ENCODE data around the gene AHSG.

The AHSG gene

DNA sequence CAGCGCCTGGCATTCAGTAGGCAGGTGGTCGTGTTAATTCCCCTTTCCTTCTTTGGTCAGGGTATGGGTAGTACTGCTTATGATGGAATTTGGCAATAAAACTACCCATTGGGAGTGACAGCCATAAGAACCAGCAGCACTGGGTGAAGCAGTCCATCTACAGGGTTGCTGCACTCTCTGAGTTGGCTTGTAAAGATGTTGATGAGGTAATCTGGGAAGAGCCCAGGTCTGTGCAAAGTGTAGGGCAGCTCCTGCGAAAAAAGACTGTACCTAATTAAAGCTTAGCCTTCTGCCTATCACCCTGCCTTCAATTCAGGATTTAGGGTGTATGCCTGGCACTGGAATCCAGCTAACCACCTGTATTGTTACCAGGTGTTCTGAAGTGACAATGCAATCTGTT is 22.7 kb downstream of the AHSG start:
- no peak for DNase-seq (ENCODE audit: low read depth)
- H3K4me3 ChIP-seq (ENCODE audit: low read depth, low read length) = no peak overlapping the region

DNA sequence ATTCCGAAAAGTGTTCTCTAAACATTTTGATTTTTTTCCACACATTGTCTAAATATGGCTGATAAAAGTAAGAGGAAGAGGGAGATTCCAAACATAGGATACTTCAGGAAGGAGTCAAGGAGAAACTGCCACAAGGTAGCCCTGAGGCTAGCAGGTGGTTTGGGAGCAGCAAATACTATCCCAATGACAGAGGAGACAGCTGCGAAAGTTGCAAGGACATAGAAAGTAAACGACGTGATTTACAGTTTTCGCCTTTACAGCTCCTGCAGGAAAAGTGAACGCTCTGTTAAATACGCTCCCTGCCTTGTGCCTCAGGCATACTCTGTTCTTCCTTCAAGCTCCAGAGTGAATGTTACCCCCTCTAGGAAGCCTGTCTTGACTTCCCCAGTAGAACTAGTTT is 23.7 kb downstream of the AHSG start:
- DNase-seq (ENCODE audit: low read depth) = no peak
- no peak overlapping the region for H3K4me3 ChIP-seq (ENCODE audit: low read depth, low read length)

DNA sequence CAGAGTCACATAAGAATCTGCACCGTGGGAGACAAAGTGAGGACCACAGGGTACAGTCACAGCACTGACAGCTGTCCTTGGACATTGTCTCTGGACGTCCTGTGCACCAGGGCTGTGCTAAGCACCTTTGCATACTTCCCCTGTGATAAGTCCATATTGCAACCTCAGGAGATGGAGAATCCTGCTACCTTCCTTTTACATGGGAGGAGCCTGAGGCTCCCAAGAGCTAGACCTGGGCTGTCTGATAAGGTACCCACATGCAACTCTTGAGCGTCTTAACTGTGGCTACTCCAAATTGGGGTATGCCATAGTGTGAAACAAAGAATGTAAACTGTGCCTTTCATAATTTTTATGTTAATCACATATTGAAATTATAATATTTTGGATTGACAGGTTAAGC is 24.8 kb downstream of the AHSG start:
- no peak for DNase-seq (ENCODE audit: low read depth)
- H3K4me3 ChIP-seq (ENCODE audit: low read depth, low read length) = no peak overlapping the region

DNA sequence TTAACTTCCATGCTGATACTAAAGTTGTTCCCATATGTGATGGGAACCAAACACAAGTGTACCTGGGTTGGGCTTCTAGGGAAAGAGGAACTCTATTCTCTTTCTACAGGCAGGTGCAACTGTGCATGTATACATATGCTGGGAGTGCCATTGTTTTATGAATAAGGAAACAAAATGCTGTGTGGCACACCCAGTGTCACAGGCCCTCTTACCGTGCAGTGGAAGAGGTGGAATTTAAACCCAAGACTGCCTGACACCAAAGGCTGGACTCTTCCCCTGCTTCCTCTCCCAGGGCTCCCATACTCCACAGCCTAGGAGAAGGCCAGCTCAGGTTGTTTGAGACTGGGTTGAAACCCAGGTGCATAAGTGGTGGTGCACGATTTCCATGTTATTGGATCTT is 25.4 kb downstream of the AHSG start:
- no peak overlapping the region for H3K4me3 ChIP-seq (ENCODE audit: low read depth, low read length)
- DNase-seq (ENCODE audit: low read depth) = no peak

DNA sequence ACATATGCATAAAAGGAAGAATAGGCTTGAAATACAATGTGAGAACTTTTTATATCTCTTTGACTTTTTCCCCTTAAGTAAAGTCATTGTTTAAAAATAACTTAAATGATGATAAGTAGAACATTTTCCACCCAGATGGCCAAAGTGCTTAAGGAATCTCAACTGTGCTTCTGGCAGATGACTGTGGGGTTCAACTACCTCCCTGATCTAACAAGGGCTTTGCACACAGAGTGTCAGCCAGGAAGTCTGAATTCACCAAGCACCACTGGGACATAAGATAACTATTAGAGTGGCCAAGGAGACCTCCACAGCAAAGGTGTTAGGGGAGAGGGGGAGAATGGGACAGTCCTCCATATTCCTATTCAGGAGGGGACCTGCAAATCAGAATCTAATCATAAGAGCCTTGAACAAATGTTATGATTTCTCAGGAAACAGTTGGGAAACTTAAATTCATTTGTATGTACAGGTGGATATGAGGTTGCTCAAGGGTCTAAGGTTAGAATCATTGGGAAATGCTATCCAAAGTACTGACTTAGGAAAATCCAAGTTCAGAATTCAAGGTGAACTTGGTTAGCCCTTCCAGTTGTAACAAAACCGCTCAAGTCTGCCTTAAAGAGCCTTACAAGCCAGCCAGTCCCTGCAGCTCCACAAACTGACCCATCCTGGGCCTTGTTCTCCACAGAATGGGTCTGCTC is 27.1 kb downstream of the AHSG start, which contains the start of gene FETUB:
Gene FETUB, plus strand, starts transcription at position 622 of the 695 bp plus-strand sequence. Its CDS starts 62 bp downstream, at position 684.
- DNase-seq (ENCODE audit: low read depth) = no peak
- H3K4me3 ChIP-seq (ENCODE audit: low read depth, low read length) = no peak within 1 kb of the TSS

DNA sequence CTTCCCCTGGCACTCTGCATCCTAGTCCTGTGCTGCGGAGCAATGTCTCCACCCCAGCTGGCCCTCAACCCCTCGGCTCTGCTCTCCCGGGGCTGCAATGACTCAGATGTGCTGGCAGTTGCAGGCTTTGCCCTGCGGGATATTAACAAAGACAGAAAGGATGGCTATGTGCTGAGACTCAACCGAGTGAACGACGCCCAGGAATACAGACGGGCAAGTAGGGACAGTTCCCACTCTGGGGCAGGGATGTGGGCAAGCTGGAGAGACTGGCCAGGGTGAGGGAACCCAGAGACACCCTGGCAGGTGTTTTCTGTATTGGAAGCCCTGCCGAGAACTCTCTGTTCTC is 27.6 kb downstream of the AHSG start:
- no peak overlapping the region for H3K4me3 ChIP-seq (ENCODE audit: low read depth, low read length)
- no peak for DNase-seq (ENCODE audit: low read depth)

DNA sequence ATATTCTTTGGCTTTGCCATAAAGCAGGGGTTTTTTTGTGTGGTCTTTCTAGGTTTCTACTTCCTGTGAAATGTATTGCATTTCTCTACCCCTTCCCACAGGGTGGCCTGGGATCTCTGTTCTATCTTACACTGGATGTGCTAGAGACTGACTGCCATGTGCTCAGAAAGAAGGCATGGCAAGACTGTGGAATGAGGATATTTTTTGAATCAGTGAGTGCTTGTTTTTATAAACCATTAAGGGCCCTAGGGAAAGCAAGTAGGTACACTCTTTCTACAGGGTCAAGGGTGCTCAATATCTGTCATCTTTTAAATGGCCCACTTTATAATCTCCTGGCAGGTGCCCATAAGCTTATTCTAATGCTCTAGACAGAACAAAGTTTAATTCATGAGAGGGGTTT is 28.1 kb downstream of the AHSG start:
- no peak for DNase-seq (ENCODE audit: low read depth)
- no peak overlapping the region for H3K4me3 ChIP-seq (ENCODE audit: low read depth, low read length)

DNA sequence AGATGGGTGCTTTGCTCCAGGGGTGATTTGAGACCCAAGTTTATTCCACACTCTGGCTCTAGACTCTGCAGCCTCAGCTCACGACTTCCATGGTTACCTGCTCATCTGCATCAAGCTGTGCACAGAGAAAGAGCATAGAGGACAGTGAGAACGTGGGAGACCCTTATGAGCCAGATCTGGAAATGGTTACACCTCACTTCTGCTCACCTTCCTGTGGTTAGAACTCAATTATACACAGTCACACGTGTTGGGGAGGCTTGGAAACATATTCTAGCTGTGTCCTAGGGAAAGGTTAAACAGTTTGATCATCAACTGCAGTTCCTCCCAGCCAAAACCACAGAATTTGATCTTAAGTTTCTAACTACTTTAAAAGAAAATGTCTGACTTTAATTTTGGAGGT is 29.2 kb downstream of the AHSG start:
- no peak overlapping the region for H3K4me3 ChIP-seq (ENCODE audit: low read depth, low read length)
- no peak for DNase-seq (ENCODE audit: low read depth)

DNA sequence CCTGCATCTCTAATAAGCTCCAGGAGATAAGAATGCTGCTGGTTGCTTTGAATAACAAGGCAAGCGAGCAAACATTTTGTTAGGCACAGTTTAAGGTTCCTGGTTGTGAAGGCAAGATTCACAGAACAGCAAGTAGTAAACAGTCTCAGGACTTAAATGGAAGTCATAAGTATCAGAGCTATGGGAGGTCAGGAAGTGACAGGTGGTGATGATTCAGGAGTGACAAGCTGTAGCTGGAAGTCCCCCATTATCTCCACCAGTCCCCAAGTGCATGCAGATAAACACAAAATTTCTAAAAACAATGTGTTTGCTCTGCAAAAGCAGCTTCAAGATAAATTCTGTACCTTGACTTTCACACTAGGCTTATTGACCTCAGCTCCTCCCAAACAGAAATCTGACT is 30.6 kb downstream of the AHSG start:
- H3K4me3 ChIP-seq (ENCODE audit: low read depth, low read length) = no peak overlapping the region
- no peak for DNase-seq (ENCODE audit: low read depth)

DNA sequence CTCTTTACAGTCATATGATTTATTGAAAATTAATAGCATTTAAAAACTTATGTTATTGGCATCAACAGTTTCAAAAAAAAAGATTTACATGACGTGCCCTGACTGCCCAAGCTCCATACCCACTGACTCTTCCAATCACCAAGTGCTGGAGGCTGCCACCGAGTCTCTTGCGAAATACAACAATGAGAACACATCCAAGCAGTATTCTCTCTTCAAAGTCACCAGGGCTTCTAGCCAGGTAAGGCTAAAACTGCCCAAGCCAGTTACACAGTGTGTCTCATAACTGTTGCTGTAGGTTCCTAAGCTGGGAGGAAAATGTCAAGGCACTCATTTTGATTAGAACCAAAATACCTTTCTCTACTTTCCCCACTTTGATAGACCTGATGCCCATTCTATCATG is 31.8 kb downstream of the AHSG start:
- H3K4me3 ChIP-seq (ENCODE audit: low read depth, low read length) = no peak overlapping the region
- no peak for DNase-seq (ENCODE audit: low read depth)

DNA sequence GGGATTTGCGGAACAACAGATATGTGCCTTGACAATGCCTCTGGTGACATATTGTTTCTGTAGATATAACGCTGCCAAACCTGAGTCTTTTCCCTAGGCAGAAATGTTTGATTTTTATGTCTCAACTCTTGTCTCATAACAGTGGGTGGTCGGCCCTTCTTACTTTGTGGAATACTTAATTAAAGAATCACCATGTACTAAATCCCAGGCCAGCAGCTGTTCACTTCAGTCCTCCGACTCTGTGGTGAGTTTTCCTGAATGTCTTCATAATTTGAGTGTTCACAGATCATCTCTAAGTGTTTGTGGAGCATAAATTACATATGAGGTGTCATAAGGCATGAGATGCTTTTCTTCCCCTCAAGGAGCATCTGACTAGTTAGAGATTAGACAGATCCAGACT is 33.2 kb downstream of the AHSG start:
- DNase-seq (ENCODE audit: low read depth) = no peak
- no peak overlapping the region for H3K4me3 ChIP-seq (ENCODE audit: low read depth, low read length)

DNA sequence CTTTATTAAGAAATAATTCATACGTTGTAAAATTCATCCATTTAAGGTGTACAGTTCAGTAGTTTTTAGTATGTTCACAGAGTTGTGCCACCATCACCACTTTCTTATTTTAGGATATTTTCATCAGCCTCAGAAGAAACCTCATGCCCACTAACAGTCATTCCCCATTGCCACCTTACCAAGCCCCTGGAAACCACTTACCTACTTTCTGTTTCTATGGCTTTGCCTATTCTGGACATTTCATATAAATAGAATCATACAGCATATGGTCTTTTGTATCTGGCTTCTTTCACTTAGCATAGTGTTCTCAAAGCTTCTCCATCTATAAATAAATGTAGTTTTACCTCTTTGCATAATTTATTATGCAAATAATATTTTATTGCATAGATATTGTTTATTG is 34.0 kb downstream of the AHSG start:
- no peak for DNase-seq (ENCODE audit: low read depth)
- no peak overlapping the region for H3K4me3 ChIP-seq (ENCODE audit: low read depth, low read length)

DNA sequence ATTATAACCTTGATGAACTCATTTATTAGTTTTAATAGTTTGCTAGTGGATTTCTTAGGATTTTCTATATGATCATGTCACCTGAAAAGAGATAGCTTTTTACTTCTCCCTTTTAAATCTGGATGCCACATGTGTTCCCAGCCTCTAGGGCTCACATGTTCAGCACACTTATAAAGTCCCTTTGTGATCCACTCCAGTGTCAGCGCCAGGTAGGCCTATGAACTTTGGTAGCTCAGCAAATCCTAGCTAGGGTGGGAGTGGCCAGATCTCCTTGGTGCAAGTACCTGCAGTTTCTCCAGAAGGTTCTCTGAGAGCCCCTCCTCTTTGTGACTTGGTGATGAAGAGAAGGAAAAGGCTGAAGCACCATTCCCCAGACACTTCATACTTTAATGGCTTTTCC is 36.0 kb downstream of the AHSG start:
- no peak overlapping the region for H3K4me3 ChIP-seq (ENCODE audit: low read depth, low read length)
- DNase-seq (ENCODE audit: low read depth) = no peak

DNA sequence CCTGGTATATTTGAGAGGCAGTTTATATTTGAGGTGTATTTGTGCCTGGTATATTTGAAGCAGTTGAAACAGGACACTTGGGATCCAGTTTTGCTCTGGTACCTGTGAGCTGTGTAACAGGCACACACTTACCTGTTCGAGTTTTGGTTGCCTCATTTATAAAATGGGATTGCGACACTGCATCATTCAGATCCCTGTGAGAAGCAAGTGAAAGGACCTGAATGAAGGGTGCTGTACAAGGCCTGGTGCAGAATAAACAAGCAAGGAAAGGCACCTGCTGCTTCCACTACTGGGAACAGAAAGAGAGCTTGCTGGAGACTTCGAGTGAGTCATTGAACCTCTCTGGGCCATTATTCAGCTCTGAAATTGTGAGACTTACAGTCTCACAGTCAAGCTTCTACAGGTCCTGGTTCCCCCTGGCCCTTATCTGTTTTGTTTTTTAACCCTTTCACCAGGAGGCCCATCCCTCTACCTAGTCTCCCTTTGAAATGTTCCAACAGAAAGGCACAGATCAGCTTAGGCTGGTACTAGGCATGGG is 38.9 kb downstream of the AHSG start:
- no peak overlapping the region for H3K4me3 ChIP-seq (ENCODE audit: low read depth, low read length)
- DNase-seq (ENCODE audit: low read depth) = no peak

DNA sequence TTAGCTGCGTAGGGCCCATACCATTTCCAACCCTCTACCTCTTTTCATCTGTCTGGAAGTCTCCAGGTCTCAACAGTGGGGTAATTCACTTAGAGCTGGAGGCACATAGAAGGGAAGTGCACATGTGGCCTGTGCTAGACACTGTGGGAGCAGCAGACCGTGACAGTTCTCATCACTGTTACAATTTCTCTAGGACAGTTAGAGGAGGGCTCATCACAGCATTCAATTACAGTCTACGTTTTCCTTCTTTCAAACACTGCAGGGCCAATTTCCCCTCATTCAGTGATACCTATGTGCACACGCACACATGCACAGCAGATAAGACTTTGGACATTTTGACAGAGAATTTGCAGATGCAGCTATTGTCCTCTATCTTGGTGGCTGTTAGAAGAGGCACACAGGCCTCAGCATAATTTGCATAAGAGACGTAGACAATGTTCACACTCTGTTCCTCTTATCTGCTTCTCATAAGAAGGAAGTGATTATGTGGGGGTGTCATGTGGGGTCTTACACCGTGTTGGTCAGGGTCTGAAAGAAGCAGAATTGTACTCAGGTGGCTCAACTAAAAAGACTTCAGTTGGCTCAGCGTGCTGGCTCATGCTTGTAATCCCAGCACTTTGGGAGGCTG is 40.3 kb downstream of the AHSG start:
- H3K4me3 ChIP-seq (ENCODE audit: low read depth, low read length) = no peak overlapping the region
- no peak for DNase-seq (ENCODE audit: low read depth)

DNA sequence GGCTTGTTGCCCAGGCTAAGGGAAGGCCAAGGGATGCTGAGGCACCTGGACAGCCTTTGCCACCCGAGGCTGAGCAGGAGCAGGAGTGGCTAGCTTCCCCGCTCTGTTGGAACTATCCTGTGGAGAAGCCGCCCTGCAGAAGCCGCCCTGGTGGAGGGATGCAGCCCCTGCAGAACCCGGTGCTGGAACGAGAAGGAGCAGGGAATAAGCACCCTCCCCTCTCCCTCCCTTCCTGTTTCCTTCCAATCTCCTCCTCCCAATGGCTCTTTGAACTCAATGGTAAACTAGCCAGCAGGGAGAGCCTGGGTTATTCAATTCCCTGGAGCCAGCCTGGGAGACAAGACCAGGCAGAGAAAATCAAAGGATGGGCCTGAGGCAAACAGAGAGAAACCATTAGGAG is 41.1 kb downstream of the AHSG start:
- H3K4me3 ChIP-seq (ENCODE audit: low read depth, low read length) = no peak overlapping the region
- DNase-seq (ENCODE audit: low read depth) = no peak

DNA sequence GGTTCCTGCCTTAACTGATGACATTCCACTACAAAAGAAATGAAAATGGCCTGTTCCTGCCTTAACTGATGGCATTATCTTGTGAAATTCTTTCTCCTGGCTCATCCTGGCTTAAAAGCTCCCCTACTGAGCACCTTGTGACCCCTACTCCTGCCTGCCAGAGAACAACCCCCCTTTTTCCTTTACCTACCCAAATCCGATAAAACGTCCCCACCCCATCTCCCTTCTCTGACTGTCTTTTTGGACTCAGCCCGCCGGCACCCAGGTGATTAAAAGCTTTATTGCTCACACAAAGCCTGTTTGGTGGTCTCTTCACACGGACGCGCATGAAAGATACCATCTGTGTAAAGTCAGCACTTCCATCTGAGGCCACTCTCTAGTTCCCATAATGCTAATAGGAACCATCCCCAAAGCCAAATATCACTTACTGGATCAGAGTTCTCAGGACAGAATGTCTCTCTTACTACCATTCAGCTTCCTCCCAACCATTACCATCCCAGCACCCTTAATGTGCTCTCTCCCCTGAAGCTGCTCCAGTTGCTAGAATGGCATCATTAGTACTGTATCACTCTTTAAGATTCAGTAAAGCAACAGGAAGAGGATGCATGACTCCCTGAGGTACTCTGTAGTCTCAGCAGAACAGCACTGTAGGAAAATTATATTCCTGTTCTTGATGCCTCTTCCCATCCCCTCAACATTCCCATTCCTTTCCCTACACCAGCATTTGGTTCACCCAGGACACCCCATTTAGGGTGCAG is 50.7 kb downstream of the AHSG start:
- H3K4me3 ChIP-seq (ENCODE audit: low read depth, low read length) = no peak overlapping the region
- no peak for DNase-seq (ENCODE audit: low read depth)

DNA sequence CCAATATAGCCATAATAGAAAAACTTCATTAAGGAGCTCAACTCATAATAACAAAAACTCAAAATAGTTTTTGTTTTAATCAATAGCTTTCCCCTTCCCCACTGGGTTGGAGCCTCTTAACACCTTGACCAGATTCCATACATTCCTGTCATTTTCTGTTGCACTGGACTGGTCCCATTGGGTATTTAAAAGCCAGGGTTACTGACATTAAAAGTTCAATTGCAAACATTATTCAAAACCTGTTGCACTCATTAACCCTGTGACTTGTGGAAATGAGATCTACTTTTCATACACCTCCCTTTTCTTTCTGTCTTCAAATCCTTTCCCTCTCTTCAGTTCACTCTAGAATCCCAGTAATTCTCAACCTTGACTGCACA is 51.2 kb downstream of the AHSG start:
- H3K4me3 ChIP-seq (ENCODE audit: low read depth, low read length) = no peak overlapping the region
- DNase-seq (ENCODE audit: low read depth) = no peak

DNA sequence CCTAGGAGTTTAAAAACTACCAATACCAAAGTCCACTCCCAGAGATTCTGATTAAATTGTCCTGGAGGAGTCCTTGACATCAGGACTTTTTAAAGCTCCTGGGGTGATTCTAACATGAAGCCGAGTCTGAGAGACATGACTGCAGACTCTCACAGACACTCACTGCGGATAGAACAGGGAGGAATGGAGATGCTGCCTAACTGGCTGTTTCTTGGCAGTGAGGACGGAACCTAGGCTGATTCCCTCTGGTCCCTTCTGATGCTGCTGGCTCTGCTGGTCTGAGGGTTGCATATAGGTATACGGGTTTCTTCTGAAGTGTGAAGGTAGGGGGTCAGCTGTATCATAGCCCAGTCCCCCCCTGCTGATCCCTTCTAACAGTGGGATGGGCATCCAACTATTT is 51.6 kb downstream of the AHSG start:
- no peak for DNase-seq (ENCODE audit: low read depth)
- no peak overlapping the region for H3K4me3 ChIP-seq (ENCODE audit: low read depth, low read length)

DNA sequence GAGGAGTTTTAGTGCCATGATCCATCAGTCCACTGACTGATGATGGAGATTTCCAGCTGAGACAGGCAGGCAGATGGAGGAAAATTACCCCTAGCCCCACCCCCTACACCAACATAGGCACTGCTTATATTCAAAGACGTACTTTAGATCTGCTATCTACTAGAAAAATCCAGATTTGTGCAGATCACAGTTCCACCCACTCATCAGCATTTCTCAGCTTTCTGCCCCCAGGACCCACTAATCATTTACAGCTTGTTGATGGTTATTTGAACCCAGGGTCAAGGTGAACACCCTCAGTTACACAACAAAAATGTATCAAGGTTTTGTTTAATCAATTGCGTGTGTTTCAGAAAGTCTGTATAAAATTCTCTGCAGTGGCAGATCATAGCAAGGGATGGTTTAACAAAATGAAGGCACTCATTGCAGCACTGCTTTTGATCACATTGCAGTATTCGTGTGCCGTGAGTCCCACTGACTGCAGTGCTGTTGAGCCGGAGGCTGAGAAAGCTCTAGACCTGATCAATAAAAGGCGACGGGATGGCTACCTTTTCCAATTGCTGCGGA is 52.8 kb downstream of the AHSG start, which contains the start of gene HRG:
Gene HRG, plus strand, starts transcription at position 390 of the 564 bp plus-strand sequence. Its CDS starts 18 bp downstream, at position 408.
- no peak within 1 kb of the TSS for H3K4me3 ChIP-seq (ENCODE audit: low read depth, low read length)
- DNase-seq (ENCODE audit: low read depth) = no peak
